Transverse colon (tissue), 4 donors: Measurements from ENCODE around the gene CFAP299. TPM values are rescaled to one million over a fixed set of nuclear protein-coding genes. Genes with fewer than 3 reads are reported as not detected.

Experiments
- DNase-seq: peaks from one replicate; pipeline ENCODE4 v3.0.0-alpha.2; 2019
- H3K27ac ChIP-seq, 4 donors: fragments of 200-600 bp; sonication (generic); 2 replicates each; pipeline ENCODE4 v1.5.1; 2016 to 2018; ENCODE audit warnings: inconsistent platforms in 4 of 4
- H3K27me3 ChIP-seq: fragments of 200-600 bp; sonication (generic); 2 replicates; pipeline ENCODE4 v1.5.1; 2017; ENCODE audit warnings: inconsistent platforms
- H3K36me3 ChIP-seq, 4 donors: fragments of 200-600 bp; sonication (generic); 2 replicates each; pipeline ENCODE4 v1.5.1; 2017 to 2019; ENCODE audit warnings: inconsistent platforms in 4 of 4
- H3K4me1 ChIP-seq, 4 donors: fragments of 200-600 bp; sonication (generic); 2 replicates each; pipeline ENCODE4 v1.5.1; 2017 to 2020; ENCODE audit warnings: inconsistent platforms in 4 of 4
- H3K4me3 ChIP-seq, 4 donors: fragments of 200-600 bp; sonication (generic); 1 replicate in 1 of 4; 2 replicates in 3 of 4; pipeline versions ENCODE4 v1.5.1 to v1.6.1; 2017 to 2019; ENCODE audit warnings: inconsistent platforms in 4 of 4
- H3K9me3 ChIP-seq, 2 donors: fragments of 200-600 bp; sonication (generic); 2 replicates each; pipeline ENCODE4 v1.5.1; 2017 to 2019; ENCODE audit warnings: inconsistent platforms in 2 of 2
- CTCF ChIP-seq, 5 experiments: fragments of 200-600 bp in 3 of 5; fragments of 450-650 bp in 2 of 5; sonication (generic) in 3 of 5; IDR thresholded peaks; 1 replicate in 2 of 5; 2 replicates in 3 of 5; pipeline ENCODE4 v1.5.1; 2016 to 2017; ENCODE audit warnings: antibody characterized with exemption in 5 of 5, inconsistent platforms in 3 of 5, mild to moderate bottlenecking in 2 of 5, moderate library complexity in 1 of 5
- EP300 ChIP-seq: sonication (generic); formaldehyde crosslinking; IDR thresholded peaks from one replicate; pipeline ENCODE4 v1.6.1; 2017; ENCODE audit warnings: antibody characterized with exemption, low read depth
- POLR2A ChIP-seq: fragments of 450-650 bp; IDR thresholded peaks from one replicate; pipeline ENCODE4 v1.6.1; 2016; ENCODE audit warnings: antibody characterized with exemption, mild to moderate bottlenecking, moderate library complexity
- POLR2AphosphoS5 ChIP-seq, 3 donors: sonication (generic); formaldehyde crosslinking; IDR thresholded peaks; one replicate each; pipeline ENCODE4 v1.6.1; 2016; ENCODE audit warnings: antibody characterized with exemption in 3 of 3
- WGBS, 2 donors: methylation state at CpG; one replicate each; pipeline ENCODE4 v1.1.5; 2018; ENCODE audit warnings: low coverage in 1 of 2; 5-methylcytosine and 5-hydroxymethylcytosine counted together
- in situ Hi-C, 4 donors: fragments of 200-750 bp; cut with MboI; loops; one replicate each; pipeline versions ENCODE4 v1.15.0 to v1.15.1; 2017; ENCODE audit warnings: low sequenced_read_pairs in 3 of 4, low pct_ligation_motif_present in 1 of 4, low pct_unique_long_range_greater_than_20kb in 1 of 4
- intact Hi-C: fragments of 100-400 bp; cut with DNase I; formaldehyde crosslinking; loops from one replicate; pipeline ENCODE4 v1.15.1; 2023; ENCODE audit warnings: low total_unique reads
- total RNA-seq, 4 donors: library from RNA; depleted of rRNA; stranded (reverse); fragments of >200 nt; gene quantifications; one replicate each; pipeline ENCODE4 v1.1.0, GENCODE V29; 2016

The CFAP299 gene
- total RNA-seq, 4 donors from 2014 or later: not detected

GRCh38 chr4:80295826-80296225 lies 39.7 kb upstream of the CFAP299 start:
- in situ Hi-C loops: no loop called here
- H3K9me3 ChIP-seq: no peaks in the 10 kb centered on the region
- H3K4me3 ChIP-seq: no peak overlapping the region
- no peaks in the 10 kb centered on the region for H3K36me3 ChIP-seq
- H3K27me3 ChIP-seq: no peaks in the 10 kb centered on the region
- WGBS, 2 donors: 71 to 87% methylated on average over 5 of the region's 5 CpGs
- no peak overlapping the region for H3K27ac ChIP-seq
- no peak for DNase-seq
- intact Hi-C loops: no loop called here
- TF ChIP-seq EP300 (no peak), POLR2A (no peak), CTCF (IDR thresholded peaks at IDR 0.05) (no peak), POLR2AphosphoS5 (IDR thresholded peaks at IDR 0.05) (no peak)
- no peaks in the 10 kb centered on the region for H3K4me1 ChIP-seq

- Histone ChIP-seq H3K9me3 (no peaks in the 10 kb centered on the region), H3K4me1 (no peaks in the 10 kb centered on the region), H3K4me3 (no peak overlapping the region), H3K27me3 (no peaks in the 10 kb centered on the region), H3K36me3 (no peaks in the 10 kb centered on the region), H3K27ac (no peak overlapping the region)
- 54 to 76% methylated on average over 4 of the region's 4 CpGs for WGBS, 2 donors
- intact Hi-C loops (no loop called here), in situ Hi-C loops (no loop called here)
- no peak for TF ChIP-seq POLR2A
- no peak for TF ChIP-seq CTCF (IDR thresholded peaks at IDR 0.05)
- TF ChIP-seq POLR2AphosphoS5 (IDR thresholded peaks at IDR 0.05): no peak
- TF ChIP-seq EP300: no peak
- no peak for DNase-seq
Observed at GRCh38 chr4:80301884-80302283, 33.6 kb upstream of the CFAP299 start.

- intact Hi-C loops: no loop called here
- 91 to 100% methylated on average over 2 to 26 of the region's 26 CpGs for WGBS, 2 donors
Observed at GRCh38 chr4:80302616-80303223, 32.8 kb upstream of the CFAP299 start.

GRCh38 chr4:80305466-80305865 lies 30.1 kb upstream of the CFAP299 start:
- intact Hi-C loops (no loop called here), in situ Hi-C loops (no loop called here)
- H3K9me3 ChIP-seq: no peaks in the 10 kb centered on the region
- no peak overlapping the region for H3K4me3 ChIP-seq
- no peaks in the 10 kb centered on the region for H3K36me3 ChIP-seq
- WGBS, 2 donors: 76 to 80% methylated on average over 1 to 3 of the region's 3 CpGs
- H3K4me1 ChIP-seq: no peaks in the 10 kb centered on the region
- H3K27ac ChIP-seq: no peak overlapping the region
- no peak for TF ChIP-seq POLR2A
- no peak for TF ChIP-seq CTCF (IDR thresholded peaks at IDR 0.05)
- no peak for TF ChIP-seq POLR2AphosphoS5 (IDR thresholded peaks at IDR 0.05)
- no peak for TF ChIP-seq EP300
- H3K27me3 ChIP-seq: peaks cover 11% of the 10 kb centered on the region
- no peak for DNase-seq

More at GRCh38 chr4:80302616-80303223, 32.8 kb upstream of the CFAP299 start:
- peaks cover 3% of the 10 kb centered on the region for H3K27me3 ChIP-seq
- H3K9me3 ChIP-seq: no peaks in the 10 kb centered on the region
- no peak for DNase-seq
- no peak overlapping the region for H3K27ac ChIP-seq
- in situ Hi-C loops: no loop called here
- TF ChIP-seq CTCF (IDR thresholded peaks at IDR 0.05) (no peak), POLR2A (no peak), POLR2AphosphoS5 (IDR thresholded peaks at IDR 0.05) (no peak), EP300 (no peak)
- no peak overlapping the region for H3K4me3 ChIP-seq
- no peaks in the 10 kb centered on the region for H3K36me3 ChIP-seq
- H3K4me1 ChIP-seq: no peaks in the 10 kb centered on the region
